ENCODE results near the gene KLHL12.
A peak's percentile ranks its signal among the peaks of the same experiment; 100 is the strongest.
"Not testable (repeated sequence)": the region's sequence is repeated elsewhere in the genome, so short reads cannot be mapped to it uniquely, and the experiment has no call there.

KLHL12 gene

GRCh38 chr1:202952099-202952498 lies 25.1 kb upstream of the KLHL12 start:
- no peak for DNase-seq

- no peak for DNase-seq
Observed at GRCh38 chr1:202951437-202951836, 24.4 kb upstream of the KLHL12 start.

- no peak for DNase-seq
Observed at GRCh38 chr1:202945483-202945882, 18.4 kb upstream of the KLHL12 start.

GRCh38 chr1:202944438-202944921 lies 17.4 kb upstream of the KLHL12 start:
- DNase-seq, result no peak

GRCh38 chr1:202942426-202942825 lies 15.4 kb upstream of the KLHL12 start:
- no peak for DNase-seq

GRCh38 chr1:202941372-202941771 lies 14.3 kb upstream of the KLHL12 start:
- peak in 2 of 56 donors; percentile 8 to 11 for DNase-seq

GRCh38 chr1:202940561-202940960 lies 13.5 kb upstream of the KLHL12 start:
- DNase-seq, result no peak

GRCh38 chr1:202938287-202938925 lies 11.4 kb upstream of the KLHL12 start:
- no peak for DNase-seq

GRCh38 chr1:202936409-202936808 lies 9.4 kb upstream of the KLHL12 start:
- not testable (repeated sequence) for DNase-seq

GRCh38 chr1:202935844-202936243 lies 8.8 kb upstream of the KLHL12 start:
- no peak for DNase-seq

GRCh38 chr1:202934755-202935154 lies 7.7 kb upstream of the KLHL12 start:
- DNase-seq, result no peak

GRCh38 chr1:202932476-202932875 lies 5.4 kb upstream of the KLHL12 start:
- DNase-seq, result no peak

GRCh38 chr1:202923533-202923932 lies 3.5 kb downstream of the KLHL12 start:
- no peak for DNase-seq

- no peak for DNase-seq
Observed at GRCh38 chr1:202919615-202920014, 7.4 kb downstream of the KLHL12 start.

GRCh38 chr1:202915146-202915545 lies 11.9 kb downstream of the KLHL12 start:
- DNase-seq, result no peak

- DNase-seq, result not testable (repeated sequence)
Observed at GRCh38 chr1:202912476-202912875, 14.6 kb downstream of the KLHL12 start.

- no peak for DNase-seq
Observed at GRCh38 chr1:202909494-202909893, 17.5 kb downstream of the KLHL12 start.

GRCh38 chr1:202908998-202909397 lies 18.0 kb downstream of the KLHL12 start:
- no peak for DNase-seq

- DNase-seq, result no peak
Observed at GRCh38 chr1:202905331-202905730, 21.7 kb downstream of the KLHL12 start.

- DNase-seq, result not testable (repeated sequence)
Observed at GRCh38 chr1:202903808-202904207, 23.2 kb downstream of the KLHL12 start.

- peak in 1 of 56 donors; percentile 4 for DNase-seq
Observed at GRCh38 chr1:202901555-202901954, 25.5 kb downstream of the KLHL12 start.

- no peak for DNase-seq
Observed at GRCh38 chr1:202892501-202892900, 34.5 kb downstream of the KLHL12 start.

- DNase-seq, result no peak
Observed at GRCh38 chr1:202890392-202890791, 36.6 kb downstream of the KLHL12 start.

All from nucleus accumbens (tissue), 56 donors.